Measurements from ENCODE around the gene UMODL1.

The UMODL1 gene

DNA sequence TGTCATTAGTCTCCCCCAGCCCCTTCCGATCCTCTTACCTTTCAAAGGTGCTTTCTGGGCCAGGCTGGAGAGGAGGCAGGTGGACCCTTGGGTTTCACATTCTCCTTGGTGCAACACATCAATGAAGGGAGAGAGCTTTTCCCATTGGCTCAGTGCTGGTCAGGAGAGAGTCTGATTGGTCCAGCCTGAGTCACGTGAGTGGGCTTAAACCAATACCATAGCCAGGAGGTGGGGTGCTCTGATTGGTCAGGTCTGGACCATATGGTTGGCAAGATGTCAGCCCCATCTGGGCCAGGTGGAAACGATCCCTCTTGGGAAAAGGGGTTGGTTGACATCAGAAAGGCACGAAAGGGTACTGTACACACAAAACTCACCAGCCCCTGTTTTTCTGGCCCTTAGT is 103.1 kb downstream of the UMODL1 start:
- Histone ChIP-seq H2BK120ac (ENCODE audit: low read depth, low read length) (no peak overlapping the region), H3K9ac (ENCODE audit: low read length) (no peak overlapping the region), H4K8ac (ENCODE audit: low read length) (no peak overlapping the region), H3K18ac (ENCODE audit: low read depth in 1 of 2, low read length in 2 of 2) (no peak overlapping the region), H3K79me1 (replicated peaks; ENCODE audit: low read length, poor library complexity, severe bottlenecking) (no peaks in the 10 kb centered on the region), H3K14ac (ENCODE audit: low read length in 2 of 2) (no peak overlapping the region), H4K91ac (ENCODE audit: low read length) (no peak overlapping the region), H3K36me3 (ENCODE audit: control insufficient read depth in 1 of 2, insufficient read depth in 2 of 2, low read depth in 1 of 2, low read length in 2 of 2) (no peaks in the 10 kb centered on the region), H2AFZ (ENCODE audit: low read depth, low read length) (no peak overlapping the region), H3K4me2 (ENCODE audit: low read length, poor library complexity, severe bottlenecking) (no peak overlapping the region), H3K27ac (ENCODE audit: low read length, poor library complexity, severe bottlenecking) (no peak overlapping the region), H3K4me3 (ENCODE audit: insufficient read depth in 1 of 2, low read depth in 1 of 2, low read length in 2 of 2) (no peak overlapping the region), H3K27me3 (ENCODE audit: control insufficient read depth in 1 of 2, insufficient read depth in 1 of 2, low read length in 2 of 2) (peaks cover 22 to 28% of the 10 kb centered on the region in 2 experiments), H3K23ac (ENCODE audit: low read length in 2 of 2) (no peak overlapping the region), H3K4ac (ENCODE audit: low read depth in 1 of 2, low read length in 2 of 2) (no peak overlapping the region), H2BK12ac (ENCODE audit: low read length in 2 of 2) (no peak overlapping the region), H3K9me3 (ENCODE audit: control insufficient read depth, low read length) (peaks cover 3% of the 10 kb centered on the region), H2AK5ac (ENCODE audit: low read length, severe bottlenecking) (no peak overlapping the region), H2BK15ac (ENCODE audit: low read depth, poor library complexity, severe bottlenecking) (no peak overlapping the region), H2BK5ac (ENCODE audit: low read depth, low read length, poor library complexity, severe bottlenecking) (no peak overlapping the region), H3K4me1 (ENCODE audit: control insufficient read depth, insufficient read depth, low read depth, low read length) (no peaks in the 10 kb centered on the region)
- 78% methylated on average over 3 of the region's 4 CpGs for WGBS
- no peak for DNase-seq

DNA sequence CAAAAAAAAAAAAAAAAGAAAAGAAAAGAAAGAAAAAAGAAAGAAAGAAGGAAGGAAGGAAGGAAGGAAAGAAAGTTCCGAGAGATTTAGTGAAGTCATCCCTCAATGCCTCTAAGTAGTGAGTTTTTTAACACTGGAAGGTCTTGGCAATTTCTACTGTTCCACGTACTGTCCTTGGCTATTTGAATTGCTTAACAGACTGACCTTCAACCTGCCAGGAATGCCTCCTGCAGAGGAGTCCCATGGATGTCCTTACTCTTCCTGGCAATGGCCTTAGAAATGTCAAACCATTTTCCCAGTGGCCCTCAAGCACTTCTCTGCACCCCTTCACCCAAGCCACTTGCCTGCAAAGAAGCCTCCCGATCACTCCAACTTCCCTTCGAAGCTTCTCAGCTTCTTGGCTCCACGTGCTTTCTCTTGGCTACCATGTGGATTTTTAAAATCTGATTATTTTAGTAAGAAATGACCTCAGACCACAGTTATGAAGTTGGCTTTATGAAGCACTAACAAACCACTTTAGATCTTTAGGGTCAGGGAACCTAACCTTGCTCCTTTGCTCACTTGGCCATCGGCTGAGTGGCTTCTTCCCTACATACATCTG is 104.1 kb downstream of the UMODL1 start:
- Histone ChIP-seq H2BK15ac (ENCODE audit: low read depth, poor library complexity, severe bottlenecking) (no peak overlapping the region), H3K36me3 (ENCODE audit: control insufficient read depth in 1 of 2, insufficient read depth in 2 of 2, low read depth in 1 of 2, low read length in 2 of 2) (no peaks in the 10 kb centered on the region), H3K4me3 (ENCODE audit: insufficient read depth in 1 of 2, low read depth in 1 of 2, low read length in 2 of 2) (no peak overlapping the region), H4K8ac (ENCODE audit: low read length) (no peak overlapping the region), H3K4me2 (ENCODE audit: low read length, poor library complexity, severe bottlenecking) (no peak overlapping the region), H3K9ac (ENCODE audit: low read length) (no peak overlapping the region), H3K9me3 (ENCODE audit: control insufficient read depth, low read length) (peaks cover 3% of the 10 kb centered on the region), H3K18ac (ENCODE audit: low read depth in 1 of 2, low read length in 2 of 2) (no peak overlapping the region), H3K4me1 (ENCODE audit: control insufficient read depth, insufficient read depth, low read depth, low read length) (no peaks in the 10 kb centered on the region), H3K4ac (ENCODE audit: low read depth in 1 of 2, low read length in 2 of 2) (no peak overlapping the region), H2BK120ac (ENCODE audit: low read depth, low read length) (no peak overlapping the region), H2AK5ac (ENCODE audit: low read length, severe bottlenecking) (no peak overlapping the region), H2AFZ (ENCODE audit: low read depth, low read length) (no peak overlapping the region), H3K14ac (ENCODE audit: low read length in 2 of 2) (no peak overlapping the region), H2BK5ac (ENCODE audit: low read depth, low read length, poor library complexity, severe bottlenecking) (no peak overlapping the region), H3K23ac (ENCODE audit: low read length in 2 of 2) (no peak overlapping the region), H4K91ac (ENCODE audit: low read length) (no peak overlapping the region), H3K27ac (ENCODE audit: low read length, poor library complexity, severe bottlenecking) (no peak overlapping the region), H3K27me3 (ENCODE audit: control insufficient read depth in 1 of 2, insufficient read depth in 1 of 2, low read length in 2 of 2) (peaks cover 22 to 28% of the 10 kb centered on the region in 2 experiments), H3K79me1 (replicated peaks; ENCODE audit: low read length, poor library complexity, severe bottlenecking) (no peaks in the 10 kb centered on the region), H2BK12ac (ENCODE audit: low read length in 2 of 2) (no peak overlapping the region)
- no peak for DNase-seq
- 94% methylated on average over 3 of the region's 6 CpGs for WGBS

DNA sequence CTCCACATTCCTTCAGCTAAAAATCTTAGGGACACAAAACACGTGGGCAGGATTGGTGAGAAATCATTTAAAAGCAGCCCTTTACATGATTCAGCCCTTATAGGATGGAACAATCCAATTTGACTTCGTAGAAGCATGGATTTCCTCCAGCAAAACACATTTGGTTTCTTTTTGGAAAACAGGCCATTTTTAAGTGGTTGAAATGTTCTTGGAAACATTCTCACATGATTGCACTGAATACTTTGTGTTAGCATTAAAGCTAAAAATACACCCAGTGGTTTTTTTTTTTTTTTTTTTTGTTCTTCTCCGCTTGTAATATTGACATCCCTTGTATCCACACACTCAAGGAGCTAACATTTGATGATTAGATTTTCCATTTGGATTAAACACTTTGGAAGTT is 105.7 kb downstream of the UMODL1 start:
- H3K27me3 ChIP-seq (ENCODE audit: control insufficient read depth in 1 of 2, insufficient read depth in 1 of 2, low read length in 2 of 2), result peaks cover 26 to 28% of the 10 kb centered on the region in 2 experiments
- H3K4me2 ChIP-seq (ENCODE audit: low read length, poor library complexity, severe bottlenecking), result no peak overlapping the region
- no peak overlapping the region for H2BK15ac ChIP-seq (ENCODE audit: low read depth, poor library complexity, severe bottlenecking)
- no peak overlapping the region for H2AK5ac ChIP-seq (ENCODE audit: low read length, severe bottlenecking)
- H2BK120ac ChIP-seq (ENCODE audit: low read depth, low read length), result no peak overlapping the region
- no peaks in the 10 kb centered on the region for H3K36me3 ChIP-seq (ENCODE audit: control insufficient read depth in 1 of 2, insufficient read depth in 2 of 2, low read depth in 1 of 2, low read length in 2 of 2)
- H3K79me1 ChIP-seq (replicated peaks; ENCODE audit: low read length, poor library complexity, severe bottlenecking), result no peaks in the 10 kb centered on the region
- H4K91ac ChIP-seq (ENCODE audit: low read length), result no peak overlapping the region
- H3K4ac ChIP-seq (ENCODE audit: low read depth in 1 of 2, low read length in 2 of 2), result no peak overlapping the region
- H2BK12ac ChIP-seq (ENCODE audit: low read length in 2 of 2), result no peak overlapping the region
- no peak overlapping the region for H4K8ac ChIP-seq (ENCODE audit: low read length)
- H3K4me1 ChIP-seq (ENCODE audit: control insufficient read depth, insufficient read depth, low read depth, low read length), result no peaks in the 10 kb centered on the region
- no peak overlapping the region for H3K27ac ChIP-seq (ENCODE audit: low read length, poor library complexity, severe bottlenecking)
- DNase-seq, result no peak
- no peak overlapping the region for H3K18ac ChIP-seq (ENCODE audit: low read depth in 1 of 2, low read length in 2 of 2)
- WGBS, result 78% methylated on average over 1 of the region's 3 CpGs
- peaks cover 3% of the 10 kb centered on the region for H3K9me3 ChIP-seq (ENCODE audit: control insufficient read depth, low read length)
- no peak overlapping the region for H3K14ac ChIP-seq (ENCODE audit: low read length in 2 of 2)
- H2BK5ac ChIP-seq (ENCODE audit: low read depth, low read length, poor library complexity, severe bottlenecking), result no peak overlapping the region
- H3K9ac ChIP-seq (ENCODE audit: low read length), result no peak overlapping the region
- H3K4me3 ChIP-seq (ENCODE audit: insufficient read depth in 1 of 2, low read depth in 1 of 2, low read length in 2 of 2), result no peak overlapping the region
- H3K23ac ChIP-seq (ENCODE audit: low read length in 2 of 2), result no peak overlapping the region
- no peak overlapping the region for H2AFZ ChIP-seq (ENCODE audit: low read depth, low read length)

DNA sequence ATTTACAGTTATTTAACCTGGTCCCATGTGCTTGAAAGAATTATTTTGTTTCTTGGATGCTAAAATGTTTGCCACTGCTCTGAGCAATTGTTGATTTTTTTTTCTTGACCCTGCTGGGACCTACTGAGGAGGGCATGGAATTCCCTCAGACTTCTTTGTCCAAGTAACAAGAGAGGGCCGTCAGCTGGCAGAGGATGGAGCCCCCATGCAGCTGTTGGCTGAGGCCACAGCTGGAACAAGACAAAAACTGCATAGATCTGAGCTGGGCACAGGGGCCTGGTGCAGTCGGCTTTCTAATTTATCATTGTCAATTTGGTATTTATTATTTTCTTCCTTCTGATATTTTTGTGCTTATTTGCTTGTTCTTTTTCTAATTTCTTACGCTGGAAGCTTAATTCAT is 108.2 kb downstream of the UMODL1 start:
- Histone ChIP-seq H2AFZ (ENCODE audit: low read depth, low read length) (no peak overlapping the region), H3K27ac (ENCODE audit: low read length, poor library complexity, severe bottlenecking) (no peak overlapping the region), H3K23ac (ENCODE audit: low read length in 2 of 2) (no peak overlapping the region), H3K4ac (ENCODE audit: low read depth in 1 of 2, low read length in 2 of 2) (no peak overlapping the region), H3K9me3 (ENCODE audit: control insufficient read depth, low read length) (peaks cover 3% of the 10 kb centered on the region), H4K91ac (ENCODE audit: low read length) (no peak overlapping the region), H3K9ac (ENCODE audit: low read length) (no peak overlapping the region), H3K4me3 (ENCODE audit: insufficient read depth in 1 of 2, low read depth in 1 of 2, low read length in 2 of 2) (no peak overlapping the region), H3K4me1 (ENCODE audit: control insufficient read depth, insufficient read depth, low read depth, low read length) (no peaks in the 10 kb centered on the region), H2BK12ac (ENCODE audit: low read length in 2 of 2) (no peak overlapping the region), H3K79me1 (replicated peaks; ENCODE audit: low read length, poor library complexity, severe bottlenecking) (no peaks in the 10 kb centered on the region), H4K8ac (ENCODE audit: low read length) (no peak overlapping the region), H2BK5ac (ENCODE audit: low read depth, low read length, poor library complexity, severe bottlenecking) (no peak overlapping the region), H2BK15ac (ENCODE audit: low read depth, poor library complexity, severe bottlenecking) (no peak overlapping the region), H2BK120ac (ENCODE audit: low read depth, low read length) (no peak overlapping the region), H3K18ac (ENCODE audit: low read depth in 1 of 2, low read length in 2 of 2) (no peak overlapping the region), H2AK5ac (ENCODE audit: low read length, severe bottlenecking) (no peak overlapping the region), H3K14ac (ENCODE audit: low read length in 2 of 2) (no peak overlapping the region), H3K27me3 (ENCODE audit: control insufficient read depth in 1 of 2, insufficient read depth in 1 of 2, low read length in 2 of 2) (peaks cover 20 to 33% of the 10 kb centered on the region in 2 experiments), H3K36me3 (ENCODE audit: control insufficient read depth in 1 of 2, insufficient read depth in 2 of 2, low read depth in 1 of 2, low read length in 2 of 2) (no peaks in the 10 kb centered on the region), H3K4me2 (ENCODE audit: low read length, poor library complexity, severe bottlenecking) (no peak overlapping the region)
- WGBS, result 81% methylated on average over 1 of the region's 3 CpGs
- DNase-seq, result no peak

Measured in mesenchymal stem cell (in vitro differentiated cells and primary cell).